NCI-H1930 (cell line): Measurements from ENCODE around the gene RNU6-8.

Experiments
- DNase-seq, 2 experiments: peaks; one replicate each; lab custom pipeline; 2025; lab: John Stamatoyannopoulos, UW

RNU6-8 gene

DNA sequence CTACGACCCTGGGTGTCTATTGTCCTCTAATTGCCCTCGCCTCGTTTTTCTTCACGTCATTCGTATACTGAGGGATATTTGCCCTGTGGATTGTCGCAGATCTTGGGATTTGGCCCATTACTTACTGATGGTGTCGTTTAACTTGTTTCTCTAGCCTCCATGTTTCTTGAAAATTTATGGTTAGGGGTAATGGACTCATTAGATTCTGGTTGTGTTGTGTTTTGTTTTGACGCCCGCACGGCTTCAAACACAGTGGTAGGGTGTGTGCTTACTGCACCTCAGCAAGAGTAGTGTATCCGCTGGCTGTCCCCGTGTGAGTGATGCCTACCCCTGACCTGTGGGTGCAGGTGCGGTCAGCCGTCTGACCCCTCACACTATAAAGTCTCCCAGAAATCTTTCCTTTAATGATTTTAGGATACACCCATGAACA lies 874 bp upstream of the RNU6-8 start:
- peak in 1 of 2 experiments; percentile 33 for DNase-seq

DNA sequence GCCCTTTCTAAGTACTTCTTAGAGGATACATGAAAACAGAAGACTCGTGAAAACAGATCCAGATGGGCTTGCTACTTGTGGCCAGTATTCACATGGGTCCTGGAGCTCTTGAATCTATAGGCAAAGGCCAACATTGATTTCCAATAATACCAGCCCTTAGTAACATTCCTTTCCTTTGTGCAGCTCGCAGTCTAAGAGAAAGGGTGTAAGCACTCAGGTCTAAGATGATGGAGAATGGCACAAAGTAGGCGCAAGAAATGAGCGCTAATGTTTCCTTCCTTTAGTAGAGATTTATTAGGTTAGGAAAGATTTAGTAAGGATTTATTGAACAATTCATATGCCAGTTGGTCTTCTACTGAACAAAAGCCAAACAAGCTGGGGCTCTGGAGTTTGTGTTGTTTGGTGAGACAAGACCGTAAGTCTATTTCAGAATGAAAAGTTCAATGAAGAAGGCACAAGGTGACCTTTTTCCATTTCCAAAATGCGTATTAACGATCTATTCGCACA lies 525 bp downstream of the RNU6-8 start:
- DNase-seq, result peak in 1 of 2 experiments; percentile 24

DNA sequence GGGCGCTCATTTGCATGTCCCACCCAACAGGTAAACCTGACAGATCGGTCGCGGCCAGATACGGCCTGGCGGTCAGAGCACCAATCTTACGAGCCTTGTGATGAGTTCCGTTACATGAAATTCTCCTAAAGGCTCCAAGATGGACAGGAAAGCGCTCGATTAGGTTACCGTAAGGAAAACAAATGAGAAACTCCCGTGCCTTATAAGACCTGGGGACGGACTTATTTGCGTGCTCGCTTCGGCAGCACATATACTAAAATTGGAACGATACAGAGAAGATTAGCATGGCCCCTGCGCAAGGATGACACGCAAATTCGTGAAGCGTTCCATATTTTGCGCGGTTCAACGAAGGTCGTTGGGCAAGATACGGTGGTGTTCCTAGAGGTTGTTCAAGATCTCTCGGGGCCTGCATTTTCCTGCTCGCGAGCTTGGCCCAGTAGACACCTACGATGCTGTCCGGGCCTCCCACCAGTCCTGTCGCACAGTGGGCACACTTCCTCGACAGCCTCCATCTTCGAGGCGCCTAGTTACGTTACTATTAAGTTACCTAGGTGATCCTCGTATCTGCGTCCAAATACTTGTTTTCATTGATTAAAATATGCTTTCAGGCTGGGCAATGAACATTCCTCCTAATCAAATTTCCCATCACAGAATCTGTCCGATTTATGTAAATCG lies 1.1 kb downstream of the RNU6-8 start, which contains the start of gene RNU6-7:
RNU6-7 (plus strand) TSS at position 230 of the 675 bp plus-strand sequence.
- DNase-seq, result peak; percentile 46 to 69

DNA sequence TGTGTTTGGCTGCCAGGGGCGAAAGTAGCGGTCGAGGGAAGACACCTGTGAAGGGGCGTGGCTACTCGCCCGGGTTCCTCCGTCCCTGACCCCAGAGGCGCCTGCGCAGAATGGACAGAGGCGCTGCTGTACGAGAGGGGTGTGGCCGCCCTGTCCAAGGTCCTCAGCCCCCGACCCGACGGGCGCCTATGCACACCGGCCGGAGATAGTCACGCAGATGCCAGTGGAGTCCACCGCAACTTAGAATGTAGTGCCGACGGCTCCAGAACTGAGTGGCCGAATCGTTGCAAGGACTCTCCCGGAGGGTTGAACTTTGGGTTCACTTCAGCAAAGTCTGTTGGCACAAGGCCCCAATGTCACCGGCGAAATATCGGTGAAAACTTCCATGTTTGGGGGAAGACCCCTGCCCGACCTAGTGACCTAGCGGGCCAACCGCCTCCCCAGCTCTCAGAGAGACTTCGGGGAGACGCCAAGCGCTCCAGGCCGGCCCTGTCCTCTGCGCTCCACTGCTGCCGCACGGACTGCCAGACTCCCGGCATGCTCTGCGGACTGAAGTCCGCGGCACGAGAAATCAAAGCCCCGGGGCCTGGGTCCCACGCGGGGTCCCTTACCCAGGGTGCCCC lies 1.8 kb downstream of the RNU6-8 start:
- DNase-seq, result peak; percentile 85 to 88

DNA sequence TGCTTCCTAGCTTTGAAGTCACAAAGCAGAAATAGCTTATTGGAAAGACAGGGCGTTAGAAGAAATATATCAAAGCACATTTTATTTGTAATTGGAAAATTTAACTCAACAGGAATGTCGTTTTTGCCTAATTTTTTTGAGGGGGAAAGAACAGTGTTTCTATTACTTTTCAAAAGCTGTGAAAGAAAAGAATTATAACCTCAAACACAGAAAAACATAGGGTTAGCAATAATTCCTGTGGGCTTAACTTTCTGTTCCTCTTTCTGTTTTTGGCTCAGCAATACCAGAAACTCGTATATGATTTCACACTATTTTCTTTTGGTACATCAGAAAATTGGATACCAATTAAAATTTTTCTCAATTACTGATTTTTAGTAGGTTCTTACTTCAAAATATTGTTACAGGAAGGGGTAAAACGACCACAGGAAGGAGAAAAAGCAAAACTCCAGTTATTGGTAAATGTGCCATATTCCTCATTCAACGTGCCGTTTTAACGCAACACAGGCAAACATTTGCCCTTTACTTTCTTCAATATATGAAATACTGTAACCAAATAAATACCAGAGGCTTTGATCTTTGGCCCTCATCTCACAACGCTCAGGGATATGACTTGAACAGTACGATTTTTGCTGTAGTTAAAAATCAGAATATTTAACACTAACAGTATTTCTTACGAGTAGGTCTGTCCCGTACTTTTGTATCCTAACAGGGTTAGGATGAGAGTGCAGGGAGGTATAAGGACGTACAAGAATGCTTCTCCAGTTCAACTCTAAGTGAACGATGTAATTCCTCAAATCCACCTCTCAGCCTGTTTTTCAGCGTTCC lies 2.5 kb downstream of the RNU6-8 start:
- no peak for DNase-seq

DNA sequence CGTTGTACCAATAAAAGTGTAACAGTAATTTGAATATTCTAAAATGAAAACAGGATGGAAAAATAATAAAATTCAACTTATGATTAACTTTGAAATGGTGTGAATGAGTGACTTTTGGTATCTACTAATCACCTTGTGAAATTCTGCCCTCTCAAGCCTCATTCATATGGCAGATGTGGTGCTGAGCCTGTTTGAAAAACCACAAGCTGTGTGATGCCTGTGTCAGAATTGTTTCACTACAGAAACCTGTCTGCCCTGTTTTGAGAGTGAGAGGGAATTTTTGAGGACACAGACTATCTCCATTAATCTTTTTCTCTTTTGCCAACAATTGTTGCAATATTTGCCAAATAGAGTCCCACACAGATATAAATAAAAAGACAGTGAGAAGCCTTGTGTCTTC lies 5.2 kb downstream of the RNU6-8 start:
- no peak for DNase-seq

DNA sequence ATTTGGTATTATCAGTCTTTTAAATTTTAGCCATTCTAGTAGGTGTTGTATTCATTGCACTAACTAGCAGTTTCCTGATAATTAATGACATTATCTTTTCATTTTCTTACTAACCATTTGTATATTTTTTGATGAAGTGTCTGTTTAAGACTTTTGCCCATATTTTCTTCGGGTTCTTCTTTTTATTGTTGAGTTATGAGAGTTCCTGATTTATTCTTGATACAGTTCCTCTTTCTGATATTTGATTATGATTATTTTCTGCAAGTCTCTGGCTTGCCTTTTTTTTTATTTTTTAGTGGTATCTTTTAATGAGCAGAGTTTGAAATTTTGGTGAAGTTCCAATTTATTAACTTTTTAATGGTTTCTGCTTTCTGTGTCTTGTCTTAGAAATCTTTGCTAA lies 7.4 kb downstream of the RNU6-8 start:
- no peak for DNase-seq

DNA sequence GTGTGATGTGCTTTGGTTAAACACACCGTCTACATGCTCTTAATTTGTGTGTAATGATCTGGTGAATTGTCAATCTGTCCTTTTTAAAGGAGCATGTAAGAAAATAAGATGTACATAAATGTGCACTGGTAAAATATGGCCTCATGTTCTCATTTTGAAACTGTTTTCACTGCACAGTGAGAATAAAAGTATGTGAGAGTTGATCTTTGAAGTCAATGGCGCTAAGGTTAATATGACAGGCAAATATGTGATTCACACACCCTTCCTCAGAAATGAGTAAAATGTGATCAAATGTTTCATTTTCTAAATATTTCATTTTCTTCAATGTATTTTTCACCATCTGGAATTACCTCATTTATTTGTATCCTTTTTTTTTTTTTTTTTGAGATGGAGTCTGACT lies 9.5 kb downstream of the RNU6-8 start:
- DNase-seq, result no peak

DNA sequence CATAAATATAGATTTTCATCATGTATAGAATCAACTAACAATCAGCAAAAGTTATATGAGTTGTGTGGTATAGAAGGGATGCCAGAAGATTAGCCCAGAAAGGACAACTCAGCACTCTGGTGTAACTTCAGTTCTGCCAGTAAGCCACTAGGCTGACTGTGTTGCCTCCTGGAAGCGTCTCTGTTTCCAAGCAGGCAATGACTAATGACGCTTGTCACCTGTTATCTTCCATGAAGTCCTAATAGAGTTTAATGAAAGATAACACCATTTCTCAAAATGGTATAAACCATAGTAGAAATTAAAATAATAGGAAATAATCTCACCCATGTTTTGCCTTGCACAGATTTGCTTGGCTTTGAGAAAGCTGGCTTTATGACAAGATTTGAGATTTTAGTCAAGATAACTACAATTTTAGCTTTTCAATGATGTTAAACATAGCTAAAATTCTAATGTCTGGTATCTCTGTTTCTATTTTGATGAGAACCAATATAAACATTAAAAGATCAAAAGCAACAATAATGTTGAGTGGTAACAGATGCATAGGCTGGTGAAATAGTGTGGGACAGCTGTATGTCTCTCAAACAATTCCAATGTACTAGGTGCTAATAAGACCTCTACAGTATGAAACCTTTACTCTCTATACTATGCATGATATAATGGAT lies 10.2 kb downstream of the RNU6-8 start:
- DNase-seq, result no peak

DNA sequence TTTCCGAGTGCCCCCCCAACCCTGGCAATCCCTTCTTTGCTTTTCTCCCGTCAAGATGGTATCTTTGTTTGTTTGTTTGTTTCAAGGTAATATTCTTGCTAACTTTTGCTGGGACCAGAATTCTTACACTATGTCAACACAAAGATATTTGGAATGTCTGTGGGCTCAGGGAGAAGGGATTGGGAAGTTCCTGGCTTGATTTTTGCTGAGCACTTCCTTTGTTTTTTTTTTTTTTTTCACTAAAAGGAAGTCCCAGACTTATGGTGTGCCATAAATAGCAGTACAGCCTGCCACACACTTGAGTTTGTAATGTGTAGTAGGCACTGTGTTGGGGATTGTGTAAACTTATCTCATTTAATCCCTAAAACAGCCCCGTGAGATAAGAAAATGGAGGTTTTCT lies 12.4 kb downstream of the RNU6-8 start:
- DNase-seq, result no peak

DNA sequence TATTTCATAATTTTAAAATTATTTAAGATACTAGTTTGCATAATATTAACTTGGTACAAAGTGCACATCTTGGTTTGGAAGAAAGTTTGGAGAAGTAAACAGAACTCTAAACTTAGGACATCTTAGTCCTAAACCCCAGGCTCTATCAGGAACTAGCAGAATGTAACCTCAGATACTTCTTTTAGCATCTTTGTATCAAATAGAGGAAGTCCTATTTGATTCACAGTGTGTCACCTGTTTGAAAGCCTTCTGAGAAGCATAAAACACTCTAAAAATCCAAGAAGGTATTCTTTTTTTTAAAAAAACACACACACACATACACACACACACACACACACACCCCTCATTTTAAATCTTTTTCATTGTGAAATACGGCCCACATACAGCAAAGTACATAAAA lies 13.3 kb downstream of the RNU6-8 start:
- DNase-seq, result no peak

DNA sequence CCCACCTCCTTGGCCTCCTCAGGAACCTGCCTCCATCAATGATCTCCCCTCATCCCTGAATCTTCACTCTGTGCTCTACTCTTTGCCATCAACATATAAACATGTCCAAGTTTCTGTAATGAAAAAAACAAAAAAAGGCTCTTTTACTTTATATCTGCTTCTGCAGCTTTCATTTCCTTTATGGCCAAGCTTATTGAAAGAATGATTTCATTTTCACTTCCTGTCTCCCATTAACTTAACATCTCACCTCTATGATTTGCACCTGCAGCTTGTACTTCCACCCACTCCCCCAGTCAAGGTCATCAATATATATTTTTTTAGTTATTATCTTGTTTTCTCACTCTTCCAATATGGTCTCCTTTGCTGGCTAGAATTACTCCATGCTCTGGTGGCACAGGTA lies 16.8 kb downstream of the RNU6-8 start:
- no peak for DNase-seq

DNA sequence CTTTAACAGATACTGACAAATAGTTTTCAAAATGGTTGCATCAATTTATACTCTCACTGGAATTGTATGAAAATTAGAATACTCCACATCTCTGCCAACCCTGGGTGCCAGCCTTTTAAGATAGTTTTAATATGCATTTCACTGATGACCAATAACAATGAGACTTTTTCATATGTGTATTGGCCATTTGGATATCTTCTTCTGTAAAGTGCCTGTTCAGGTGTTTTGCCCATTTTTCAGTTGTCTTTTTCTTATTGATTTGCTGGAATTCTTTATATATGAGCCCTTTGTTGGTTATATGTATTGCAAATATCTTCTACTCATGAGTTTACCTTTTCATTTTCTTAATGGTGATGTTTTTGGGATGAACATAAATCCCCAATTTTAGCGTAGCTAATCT lies 18.0 kb downstream of the RNU6-8 start:
- no peak for DNase-seq

DNA sequence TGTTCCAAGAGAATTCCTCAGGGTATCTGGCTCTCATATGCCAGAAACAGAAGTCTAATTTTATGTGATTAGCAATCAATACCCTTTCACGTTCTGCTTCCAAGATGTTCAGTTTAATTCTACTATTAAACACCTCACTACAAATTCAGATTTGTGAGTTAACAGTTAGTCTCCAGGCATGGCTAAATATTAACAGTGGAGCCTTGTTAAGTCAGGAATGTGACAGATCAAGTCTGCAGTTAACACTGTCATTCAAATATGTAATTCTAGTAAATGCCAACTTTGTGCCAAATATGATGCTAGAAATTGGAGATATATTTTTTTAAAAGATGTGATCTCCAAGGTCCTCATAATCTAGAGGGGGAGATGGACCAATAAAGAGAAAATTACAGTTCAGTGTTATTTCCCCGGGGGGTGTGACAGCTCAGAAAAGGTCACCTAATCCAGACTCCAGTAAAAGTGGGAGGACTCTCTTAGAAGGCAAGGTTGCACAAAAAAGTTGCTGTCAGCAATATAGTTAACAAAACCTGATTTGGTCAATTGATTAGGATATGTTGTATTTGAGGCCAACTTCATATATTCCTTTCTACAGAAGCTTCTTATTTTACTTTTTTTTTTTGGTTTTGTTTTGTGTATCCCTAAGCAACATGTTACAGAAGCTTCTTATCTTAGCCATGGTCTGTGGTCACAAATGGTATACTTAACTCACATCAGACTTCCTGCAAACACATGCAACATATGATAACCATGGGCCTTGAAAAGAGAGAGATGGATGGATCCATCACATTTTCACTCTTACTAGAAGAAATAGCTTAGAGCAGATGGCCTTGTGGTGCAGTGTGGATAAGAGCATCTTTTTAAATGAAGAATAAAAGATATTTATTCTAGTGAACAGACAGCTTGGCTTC lies 19.7 kb downstream of the RNU6-8 start:
- no peak for DNase-seq

DNA sequence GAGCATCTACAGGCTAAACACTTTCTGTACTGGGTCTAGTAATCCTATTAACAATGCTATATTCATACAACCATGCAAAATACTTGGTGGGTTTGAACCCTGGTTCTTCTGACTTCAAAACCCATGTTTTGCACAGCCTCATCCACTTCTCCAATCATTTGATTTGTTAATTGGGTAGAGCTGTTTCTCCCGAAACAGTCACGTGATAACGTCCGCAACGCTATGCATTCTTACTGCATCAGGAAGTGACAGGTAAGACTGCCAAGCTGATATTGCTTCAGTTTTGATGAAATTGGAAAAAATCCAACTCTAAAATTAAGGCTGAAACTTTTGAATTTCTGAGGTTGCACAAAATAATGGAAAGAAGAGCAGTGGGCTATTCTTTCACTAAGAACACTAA lies 31.6 kb downstream of the RNU6-8 start:
- DNase-seq, result no peak

DNA sequence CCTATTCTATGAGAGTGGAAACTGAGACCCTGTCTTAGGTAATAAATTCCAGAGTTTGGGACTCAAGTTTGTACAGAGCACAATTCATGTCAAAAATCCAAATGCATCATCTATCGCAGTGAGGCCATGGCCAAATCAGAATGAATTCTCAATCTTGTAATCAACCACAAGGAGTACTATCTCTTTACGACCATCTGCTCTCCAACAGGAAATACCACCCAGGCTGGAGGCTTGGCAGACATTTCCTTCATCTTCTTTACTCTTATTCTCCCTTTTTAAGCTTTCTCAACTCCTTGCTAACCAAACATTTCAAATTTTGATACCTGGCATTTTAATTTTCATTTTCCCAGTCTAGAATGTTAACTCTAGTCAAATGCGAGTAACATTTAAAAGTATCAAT lies 33.9 kb downstream of the RNU6-8 start:
- DNase-seq, result no peak

DNA sequence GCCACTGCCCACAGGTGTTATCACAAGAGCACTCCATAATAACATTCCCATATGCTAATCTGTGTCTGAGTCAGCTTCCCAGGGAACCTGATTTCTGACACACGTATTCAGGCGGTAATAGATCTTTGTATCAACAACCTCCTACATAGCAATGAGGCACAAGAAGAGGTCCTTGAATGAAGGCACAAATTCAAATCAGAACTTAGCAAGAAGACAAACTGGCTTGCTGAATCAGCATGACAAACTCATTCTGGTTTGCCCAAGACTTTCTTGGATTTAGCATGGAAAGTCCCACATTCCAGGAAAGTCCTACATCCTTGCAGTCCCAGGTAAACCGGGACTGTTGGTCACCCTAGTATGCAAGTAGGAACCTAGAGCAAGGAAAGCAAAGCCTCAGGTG lies 35.2 kb downstream of the RNU6-8 start:
- DNase-seq, result no peak

DNA sequence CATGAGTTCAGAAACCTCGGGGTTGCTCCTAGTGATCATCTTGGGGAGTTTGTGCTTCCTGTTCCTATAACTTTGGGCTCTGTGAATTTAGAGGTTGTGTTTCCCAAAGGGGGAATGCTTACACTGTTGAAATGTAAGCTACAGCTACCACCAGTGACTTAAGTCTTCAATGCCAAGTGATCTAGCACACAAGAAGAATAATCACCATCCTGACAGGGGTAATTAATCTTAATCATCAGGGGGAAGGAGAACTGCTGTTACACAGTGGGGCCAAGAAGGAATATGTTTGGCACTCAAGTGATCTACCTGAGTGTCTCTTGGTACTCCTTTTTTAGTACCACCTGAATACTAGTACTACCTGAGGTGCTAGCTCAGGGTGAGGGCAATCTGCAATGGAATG lies 36.1 kb downstream of the RNU6-8 start:
- DNase-seq, result no peak

DNA sequence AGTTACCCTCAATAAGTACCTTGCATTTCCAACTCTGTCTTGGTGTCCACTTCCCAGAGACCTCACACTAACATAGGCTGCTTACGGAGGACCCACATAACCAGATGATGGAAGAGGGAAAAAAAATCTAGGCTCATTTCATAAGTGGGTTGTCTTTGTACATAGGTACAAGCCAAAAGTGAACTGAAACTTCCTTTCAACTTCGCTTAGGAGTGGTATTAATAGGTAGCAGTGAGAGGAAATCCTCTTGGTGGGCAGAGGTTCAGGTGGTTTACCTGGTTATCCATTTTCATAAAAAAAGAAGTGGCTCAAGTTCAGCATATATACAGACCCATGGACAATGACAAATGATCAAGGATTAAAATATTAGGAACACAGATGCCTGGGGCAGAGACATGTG lies 37.0 kb downstream of the RNU6-8 start:
- no peak for DNase-seq
